Measurements from ENCODE around the gene POLR2E. TPM values are rescaled to one million over a fixed set of nuclear protein-coding genes. Genes with fewer than 3 reads are reported as not detected.

Gene POLR2E
- total RNA-seq, 8 experiments from 2014 or later, result 73.0 to 233 (median 103) TPM

DNA sequence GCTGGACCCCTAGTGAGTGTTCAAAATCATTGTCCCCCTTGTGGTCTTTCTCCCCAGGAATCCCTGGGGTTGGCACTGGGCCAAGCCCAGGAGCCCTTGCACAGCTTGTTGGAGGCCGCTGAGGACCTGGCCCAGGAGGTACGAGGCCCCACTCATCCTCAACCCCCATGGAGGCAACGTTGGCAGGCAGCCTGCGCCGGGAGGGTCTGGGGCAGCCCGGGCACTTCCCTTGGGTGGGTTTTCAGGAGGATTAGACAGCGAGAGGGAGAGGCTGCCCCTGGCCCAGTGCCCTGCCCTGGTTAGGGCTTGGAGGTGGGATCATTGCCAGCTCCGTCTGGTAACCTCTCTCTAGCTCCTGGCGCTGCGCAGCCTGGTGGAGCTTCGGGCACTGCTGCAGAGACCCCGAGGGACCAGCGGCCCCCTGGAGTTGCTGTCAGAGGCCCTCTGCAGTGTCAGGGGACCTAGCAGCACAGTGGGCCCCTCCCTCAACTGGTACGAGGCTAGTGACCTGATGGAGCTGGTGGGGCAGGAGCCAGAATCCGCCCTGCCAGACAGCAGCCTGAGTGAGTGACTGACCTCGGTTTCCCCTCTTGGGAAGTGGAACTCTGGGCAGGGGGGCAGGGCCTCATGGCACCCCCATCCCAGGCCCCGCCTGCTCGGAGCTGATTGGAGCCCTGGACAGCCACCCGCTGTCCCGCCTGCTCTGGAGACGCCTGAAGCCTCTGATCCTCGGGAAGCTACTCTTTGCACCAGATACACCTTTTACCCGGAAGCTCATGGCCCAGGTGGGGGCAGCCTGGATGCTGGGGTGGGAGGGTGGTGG lies 52.3 kb downstream of the POLR2E start:
- H3K4me1 ChIP-seq (replicated peaks in 1 of 2), result peaks cover 3 to 6% of the 10 kb centered on the region in 2 donors
- no peak for ATAC-seq (replicated peaks in 6 of 8)
- in situ Hi-C loops (cut with MboI; ENCODE audit: low pct_unique_long_range_greater_than_20kb in 2 of 9, low sequenced_read_pairs in 9 of 9, unreplicated experiment in 9 of 9), result no loop called here
- 20 to 80% (median 80%) methylated on average over 1 of the region's 23 CpGs; no CpG with 5 or more reads in 6 of the 10 experiments for WGBS, 10 experiments
- H3K27ac ChIP-seq, result no peak overlapping the region
- H3K4me3 ChIP-seq, result no peak overlapping the region

DNA sequence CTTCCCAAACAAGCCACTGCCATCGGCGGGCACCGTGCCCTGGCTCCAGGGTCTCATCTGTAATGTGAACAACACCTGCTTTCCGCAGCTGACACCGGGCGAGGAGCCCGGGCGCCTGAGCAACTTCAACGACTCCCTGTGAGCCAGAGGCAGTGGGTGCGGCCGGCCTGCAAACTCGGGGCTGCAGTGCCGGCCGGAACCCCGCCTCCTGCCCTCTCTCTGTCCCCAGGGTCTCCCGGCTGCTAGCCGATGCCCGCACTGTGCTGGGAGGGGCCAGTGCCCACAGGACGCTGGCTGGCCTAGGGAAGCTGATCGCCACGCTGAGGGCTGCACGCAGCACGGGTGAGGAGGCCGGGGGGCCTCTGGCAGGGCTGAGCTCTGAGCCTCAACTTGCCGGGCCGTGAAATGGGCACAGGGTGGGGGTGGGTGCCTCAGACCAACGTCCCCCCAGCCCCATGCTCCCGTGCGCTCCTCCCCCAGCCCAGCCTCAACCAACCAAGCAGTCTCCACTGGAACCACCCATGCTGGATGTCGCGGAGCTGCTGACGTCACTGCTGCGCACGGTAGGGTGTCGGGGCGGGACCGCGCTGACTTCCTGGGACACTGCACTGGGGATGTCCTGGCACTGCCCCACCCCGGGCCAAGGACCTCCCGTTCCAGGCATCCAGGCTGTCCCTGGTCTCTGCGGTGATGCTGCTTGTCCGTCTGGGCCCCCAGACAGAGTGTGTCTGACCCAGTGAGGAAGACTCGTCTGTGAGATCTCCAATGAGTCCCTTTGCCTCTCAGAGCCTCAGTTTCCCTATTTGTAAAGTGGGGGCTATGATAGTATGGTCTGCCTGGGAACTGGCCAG lies 53.1 kb downstream of the POLR2E start:
- in situ Hi-C loops (cut with MboI; ENCODE audit: low pct_unique_long_range_greater_than_20kb in 2 of 9, low sequenced_read_pairs in 9 of 9, unreplicated experiment in 9 of 9), result no loop called here
- Histone ChIP-seq H3K4me1 (replicated peaks in 1 of 2) (peaks cover 3 to 6% of the 10 kb centered on the region in 2 donors), H3K4me3 (no peak overlapping the region), H3K27ac (no peak overlapping the region)
- 0 to 70% methylated on average over 2 of the region's 43 CpGs; no CpG with 5 or more reads in 8 of the 10 experiments for WGBS, 10 experiments
- ATAC-seq (replicated peaks in 6 of 8), result peak in 3 of 8 experiments; percentile 1 to 26 (median 9)

DNA sequence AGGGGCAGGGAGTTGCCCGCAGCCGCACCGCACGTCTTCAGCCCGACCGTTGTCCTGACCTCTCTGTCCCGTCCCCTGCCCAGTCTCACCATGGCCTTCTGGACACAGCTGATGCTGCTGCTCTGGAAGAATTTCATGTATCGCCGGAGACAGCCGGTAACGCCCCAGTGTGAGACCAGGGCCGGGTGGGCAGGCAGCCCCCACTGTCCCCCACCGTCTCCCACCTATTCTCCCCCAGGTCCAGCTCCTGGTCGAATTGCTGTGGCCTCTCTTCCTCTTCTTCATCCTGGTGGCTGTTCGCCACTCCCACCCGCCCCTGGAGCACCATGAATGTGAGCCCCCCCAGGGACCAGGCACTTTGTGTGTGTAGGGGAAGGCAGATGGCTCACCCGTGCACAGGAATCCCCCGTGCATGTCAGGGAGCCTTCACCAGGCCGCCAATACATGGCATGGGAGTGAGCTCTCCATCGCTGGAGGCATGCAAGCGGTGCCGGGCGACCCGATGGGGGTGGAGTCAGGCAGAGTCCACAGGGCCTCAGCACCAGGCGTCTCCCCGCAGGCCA lies 53.8 kb downstream of the POLR2E start:
- H3K4me3 ChIP-seq, result peak overlapping the region; percentile 43 to 57 (median 48)
- peak in 1 of 8 experiments; percentile 5 for ATAC-seq (replicated peaks in 6 of 8)

DNA sequence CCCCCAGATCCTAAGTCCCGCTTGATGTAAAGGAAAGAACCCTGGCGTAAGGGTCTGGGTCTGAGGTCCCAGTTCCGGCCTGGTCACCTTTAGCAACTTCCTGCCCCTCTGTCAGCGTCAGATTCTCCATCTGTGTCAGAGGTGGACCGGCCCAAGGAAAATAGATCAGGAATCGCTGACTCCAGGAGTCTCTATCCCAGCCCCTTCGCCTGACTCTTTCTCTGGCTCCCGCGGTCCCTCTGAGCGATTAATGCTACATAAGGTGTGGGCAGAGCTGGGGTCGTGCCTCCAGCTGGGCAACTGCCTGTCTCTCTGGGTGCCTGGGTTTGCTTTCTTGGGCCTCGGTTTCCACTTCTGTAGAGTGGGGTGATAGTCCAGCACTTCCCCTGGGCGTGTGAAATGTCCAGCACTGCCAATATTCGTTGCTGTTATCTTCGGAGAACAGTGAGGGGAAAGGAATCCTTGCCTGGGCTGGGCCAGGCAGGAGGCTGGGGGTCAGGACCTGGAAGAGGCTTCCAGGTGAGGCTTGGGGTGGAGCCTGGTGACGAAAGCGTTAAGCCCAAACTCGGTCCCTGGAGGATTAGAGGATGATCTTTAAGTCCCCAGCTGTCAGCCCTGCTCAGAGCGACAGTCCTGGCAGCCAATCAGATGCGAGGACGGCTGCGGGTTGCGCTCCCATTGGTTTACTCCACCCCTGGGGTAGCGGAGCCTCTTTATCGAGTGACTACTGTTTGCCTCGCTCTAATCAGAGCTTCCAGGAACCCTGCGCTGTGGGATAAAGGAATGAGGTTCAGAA lies 54.5 kb downstream of the POLR2E start:
- peak; percentile 46 to 72 (median 68) for ATAC-seq (replicated peaks in 6 of 8)
- in situ Hi-C loops (cut with MboI; ENCODE audit: low pct_unique_long_range_greater_than_20kb in 2 of 9, low sequenced_read_pairs in 9 of 9, unreplicated experiment in 9 of 9), result no loop called here
- WGBS, 10 experiments, result 0 to 20% (median 2%) methylated on average over 1 to 15 of the region's 27 CpGs; no CpG with 5 or more reads in 3 of the 10 experiments
- Histone ChIP-seq H3K27ac (no peak overlapping the region), H3K4me1 (replicated peaks in 1 of 2) (peaks cover 3 to 6% of the 10 kb centered on the region in 2 donors), H3K4me3 (peak overlapping the region; percentile 43 to 57 (median 48))

More for the DNA sequence above, 53.8 kb downstream of the POLR2E start:
- Histone ChIP-seq H3K4me1 (replicated peaks in 1 of 2) (peaks cover 3 to 6% of the 10 kb centered on the region in 2 donors), H3K27ac (no peak overlapping the region)
- in situ Hi-C loops (cut with MboI; ENCODE audit: low pct_unique_long_range_greater_than_20kb in 2 of 9, low sequenced_read_pairs in 9 of 9, unreplicated experiment in 9 of 9), result no loop called here
- WGBS, 10 experiments, result 0 to 80% (median 66%) methylated on average over 2 to 9 of the region's 26 CpGs; no CpG with 5 or more reads in 6 of the 10 experiments

DNA sequence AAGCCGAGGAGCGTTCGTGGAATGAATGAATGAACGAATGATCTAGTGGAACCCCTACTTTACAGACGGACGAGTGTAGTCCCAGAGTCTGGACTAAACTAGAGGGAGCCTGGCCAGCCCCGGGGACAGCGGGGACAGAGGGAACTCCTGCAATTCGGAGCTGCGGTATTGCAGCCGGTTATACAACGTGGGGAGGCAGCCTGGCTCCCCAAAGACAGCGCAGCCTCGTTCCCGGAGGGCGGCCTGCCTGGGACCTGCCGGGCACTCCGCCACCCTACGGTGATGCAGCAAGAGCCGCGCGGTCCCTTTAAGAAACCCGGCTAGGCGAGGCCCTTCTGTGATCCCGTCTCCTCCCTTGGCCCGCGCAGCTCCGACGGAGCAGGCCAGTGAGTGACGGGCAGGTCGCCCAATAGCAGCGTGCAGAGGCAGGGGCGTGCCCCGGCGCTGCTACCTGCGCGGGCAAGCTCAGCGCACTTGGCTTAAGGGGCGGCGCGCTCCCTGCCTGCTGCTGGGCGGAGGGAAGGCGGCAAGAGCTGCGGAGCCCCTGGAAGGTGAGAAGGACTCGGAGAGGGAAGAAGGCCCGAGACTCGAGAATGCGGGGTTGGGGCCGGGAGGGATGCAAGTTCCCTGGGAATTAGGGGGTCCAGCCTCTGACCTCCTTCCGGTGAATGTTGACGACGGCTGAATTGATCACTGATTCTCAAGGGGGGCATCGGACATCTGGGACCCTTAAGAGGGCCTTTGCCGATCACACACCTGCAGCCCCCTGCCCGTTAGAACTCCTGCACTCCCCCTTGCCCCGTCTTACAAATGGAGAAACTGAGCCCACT lies 55.3 kb downstream of the POLR2E start, which contains the start of gene ABCA7:
ABCA7 (plus strand) TSS at position 462 of the 830 bp plus-strand sequence. CDS start 1,255 bp downstream, outside the sequence.
- in situ Hi-C loops (cut with MboI; ENCODE audit: low pct_unique_long_range_greater_than_20kb in 2 of 9, low sequenced_read_pairs in 9 of 9, unreplicated experiment in 9 of 9), result no loop called here
- H3K27ac ChIP-seq, result no peak within 1 kb of the TSS
- peak; percentile 57 to 95 (median 92) for ATAC-seq (replicated peaks in 6 of 8)
- peaks cover 3 to 6% of the 10 kb centered on the region in 2 donors for H3K4me1 ChIP-seq (replicated peaks in 1 of 2)
- WGBS, 10 experiments, result 0 to 20% (median 4%) methylated on average over 1 to 15 of the region's 56 CpGs; no CpG with 5 or more reads in 2 of the 10 experiments
- peak within 1 kb of the TSS; percentile 43 to 57 (median 48) for H3K4me3 ChIP-seq

DNA sequence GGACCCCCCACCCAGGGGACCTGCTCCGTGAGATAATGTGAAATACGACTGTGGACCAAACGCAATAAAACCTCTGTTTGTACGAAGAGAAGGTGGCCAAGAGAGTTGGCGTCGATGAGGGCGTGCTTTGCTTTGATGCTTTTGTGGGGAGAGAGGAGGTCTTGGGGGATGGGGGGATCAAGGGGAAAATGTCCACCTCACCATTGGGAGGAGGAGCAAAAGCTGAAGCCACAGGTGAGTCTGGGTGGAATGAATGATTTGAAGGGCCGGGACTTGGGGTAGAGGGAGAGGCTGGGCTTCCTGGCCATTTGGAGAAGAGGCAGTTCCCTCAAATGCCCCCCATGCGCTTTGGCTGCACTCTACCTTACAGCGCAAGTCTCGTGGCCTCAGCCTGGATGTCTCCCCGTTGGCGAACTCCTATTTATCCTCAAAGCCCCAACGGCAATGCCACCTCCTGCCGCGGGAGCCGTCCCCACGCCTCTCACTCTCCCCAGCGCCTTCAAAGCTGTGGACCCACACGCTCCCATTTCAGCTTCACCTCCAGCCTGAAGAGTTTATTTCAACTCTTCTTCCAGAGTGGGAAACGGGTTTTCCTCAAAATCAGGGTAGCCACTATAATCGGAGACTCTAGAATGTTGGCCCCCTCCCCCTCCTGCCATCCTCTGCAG lies 56.1 kb downstream of the POLR2E start:
- H3K27ac ChIP-seq, result no peak overlapping the region
- peak overlapping the region in 3 of 5 donors; percentile 48 to 57 (median 50) for H3K4me3 ChIP-seq
- 25 to 53% (median 39%) methylated on average over 2 to 7 of the region's 22 CpGs; no CpG with 5 or more reads in 4 of the 10 experiments for WGBS, 10 experiments
- no peak for ATAC-seq (replicated peaks in 6 of 8)
- in situ Hi-C loops (cut with MboI; ENCODE audit: low pct_unique_long_range_greater_than_20kb in 2 of 9, low sequenced_read_pairs in 9 of 9, unreplicated experiment in 9 of 9), result no loop called here
- H3K4me1 ChIP-seq (replicated peaks in 1 of 2), result peaks cover 3 to 6% of the 10 kb centered on the region in 2 donors

DNA sequence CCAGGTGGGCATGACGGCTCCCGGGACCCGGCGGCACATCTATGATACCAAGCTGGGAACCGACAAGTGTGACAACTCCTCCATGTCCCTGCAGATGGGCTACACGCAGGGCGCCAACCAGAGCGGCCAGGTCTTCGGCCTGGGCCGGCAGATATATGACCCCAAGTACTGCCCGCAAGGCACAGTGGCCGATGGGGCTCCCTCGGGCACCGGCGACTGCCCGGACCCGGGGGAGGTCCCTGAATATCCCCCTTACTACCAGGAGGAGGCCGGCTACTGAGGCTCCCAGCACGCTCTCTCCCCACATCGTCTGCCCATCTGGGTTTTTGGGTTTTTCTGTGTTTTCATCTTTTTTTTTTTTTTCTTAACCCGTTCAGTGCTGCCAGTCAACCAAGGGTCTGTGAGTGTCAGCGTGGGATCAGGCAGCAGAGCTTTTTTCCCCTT lies 57.5 kb downstream of the POLR2E start:
- peaks cover 3 to 6% of the 10 kb centered on the region in 2 donors for H3K4me1 ChIP-seq (replicated peaks in 1 of 2)
- in situ Hi-C loops (cut with MboI; ENCODE audit: low pct_unique_long_range_greater_than_20kb in 2 of 9, low sequenced_read_pairs in 9 of 9, unreplicated experiment in 9 of 9), result no loop called here
- 68 to 100% (median 80%) methylated on average over 1 to 13 of the region's 22 CpGs; no CpG with 5 or more reads in 5 of the 10 experiments for WGBS, 10 experiments
- H3K27ac ChIP-seq, result no peak overlapping the region
- no peak overlapping the region for H3K4me3 ChIP-seq
- ATAC-seq (replicated peaks in 6 of 8), result no peak

Other genes starting within 250 kb of the POLR2E start
- gene ELANE, start 243.1 kb downstream of the POLR2E start, total RNA-seq, result under 1 TPM in 1 of 8 experiments, not detected in 7; 0.32 TPM
- gene CFD, start 235.7 kb downstream of the POLR2E start, total RNA-seq, result 10 to 100 TPM in 1 of 8 experiments, 1 to 10 TPM in 4, under 1 TPM in 3; 0.83 to 72.1 (median 1.6) TPM
- 10 to 100 TPM; 15.0 to 44.1 (median 26.1) TPM for gene MED16, start 202.2 kb downstream of the POLR2E start, total RNA-seq
- gene RNU6-9, start 201.9 kb downstream of the POLR2E start, total RNA-seq, result under 1 TPM in 1 of 8 experiments, not detected in 7; under 0.01 TPM
- 10 to 100 TPM; 25.7 to 35.6 (median 30.1) TPM for gene R3HDM4, start 182.2 kb downstream of the POLR2E start, total RNA-seq
- 1 to 10 TPM in 2 of 8 experiments, under 1 TPM in 5, not detected in 1; 0.24 to 2.1 (median 0.64) TPM for gene KISS1R, start 178.0 kb downstream of the POLR2E start, total RNA-seq
- gene ARID3A, start 169.3 kb downstream of the POLR2E start, total RNA-seq, result 10 to 100 TPM in 4 of 8 experiments, 1 to 10 TPM in 4; 5.8 to 22.6 (median 10.3) TPM
- 10 to 100 TPM; 23.8 to 64.7 (median 36.2) TPM for gene WDR18, start 111.0 kb downstream of the POLR2E start, total RNA-seq
- 1 to 10 TPM in 1 of 8 experiments, under 1 TPM in 6, not detected in 1; 0.08 to 1.1 (median 0.28) TPM for gene GRIN3B, start 95.0 kb downstream of the POLR2E start, total RNA-seq
- 100 to 1,000 TPM in 2 of 8 experiments, 10 to 100 TPM in 6; 59.4 to 125 (median 87.8) TPM for gene TMEM259, start 74.3 kb downstream of the POLR2E start, total RNA-seq
- gene RNU6-2, start 73.9 kb downstream of the POLR2E start, total RNA-seq, result under 1 TPM in 1 of 8 experiments, not detected in 7; under 0.01 TPM
- gene CNN2, start 68.8 kb downstream of the POLR2E start, total RNA-seq, result 100 to 1,000 TPM in 2 of 8 experiments, 10 to 100 TPM in 6; 24.9 to 141 (median 63.0) TPM
- 10 to 100 TPM in 4 of 8 experiments, 1 to 10 TPM in 4; 6.5 to 35.6 (median 9.1) TPM for gene ABCA7, start 55.3 kb downstream of the POLR2E start, total RNA-seq
- 10 to 100 TPM in 1 of 8 experiments, 1 to 10 TPM in 7; 2.8 to 13.1 (median 5.7) TPM for gene ARHGAP45, start 28.2 kb downstream of the POLR2E start, total RNA-seq
- gene GPX4, start 8.6 kb upstream of the POLR2E start, total RNA-seq, result 100 to 1,000 TPM; 331 to 509 (median 399) TPM
- 10 to 100 TPM in 6 of 8 experiments, 1 to 10 TPM in 2; 5.6 to 54.9 (median 22.5) TPM for gene SBNO2, start 78.9 kb upstream of the POLR2E start, total RNA-seq
- 10 to 100 TPM; 30.1 to 61.1 (median 36.6) TPM for gene STK11, start 110.4 kb upstream of the POLR2E start, total RNA-seq
- 10 to 100 TPM in 3 of 8 experiments, 1 to 10 TPM in 5; 1.2 to 18.0 (median 8.5) TPM for gene CBARP, start 142.6 kb upstream of the POLR2E start, total RNA-seq
- gene ATP5F1D, start 146.4 kb upstream of the POLR2E start, total RNA-seq, result 100 to 1,000 TPM in 3 of 8 experiments, 10 to 100 TPM in 5; 72.1 to 359 (median 83.5) TPM
- 10 to 100 TPM; 15.0 to 78.9 (median 35.1) TPM for gene MIDN, start 153.2 kb upstream of the POLR2E start, total RNA-seq
- 1,000 to 10,000 TPM in 2 of 8 experiments, 100 to 1,000 TPM in 6; 354 to 1,038 (median 830) TPM for gene CIRBP, start 174.0 kb upstream of the POLR2E start, total RNA-seq
- 10 to 100 TPM; 14.2 to 88.9 (median 25.3) TPM for gene FAM174C, start 180.2 kb upstream of the POLR2E start, total RNA-seq
- 1 to 10 TPM in 5 of 8 experiments, not detected in 3; 2.4 to 9.2 (median 4.5) TPM for gene EFNA2, start 190.5 kb upstream of the POLR2E start, total RNA-seq

All from motor neuron (in vitro differentiated cells).